22Rv1 (cell line): ENCODE results near the gene ZBTB20.

Source experiments
- H3K27ac ChIP-seq: fragments of 450-650 bp; 2 replicates; pipeline ENCODE4 v1.5.1; 2017
- CTCF ChIP-seq: fragments of 450-650 bp; IDR thresholded peaks from 2 replicates; pipeline ENCODE4 v1.5.1; 2017; ENCODE audit warnings: mild to moderate bottlenecking
- ZFX ChIP-seq: fragments of 450-650 bp; IDR thresholded peaks from 2 replicates; pipeline ENCODE4 v1.6.1; 2017; ENCODE audit warnings: antibody characterized with exemption, borderline replicate concordance

ZBTB20 gene

GRCh38 chr3:114741066-114741465 is 406.0 kb downstream of the ZBTB20 start:
- no peak for TF ChIP-seq ZFX
- TF ChIP-seq CTCF: no peak
- H3K27ac ChIP-seq: no peak overlapping the region

DNA sequence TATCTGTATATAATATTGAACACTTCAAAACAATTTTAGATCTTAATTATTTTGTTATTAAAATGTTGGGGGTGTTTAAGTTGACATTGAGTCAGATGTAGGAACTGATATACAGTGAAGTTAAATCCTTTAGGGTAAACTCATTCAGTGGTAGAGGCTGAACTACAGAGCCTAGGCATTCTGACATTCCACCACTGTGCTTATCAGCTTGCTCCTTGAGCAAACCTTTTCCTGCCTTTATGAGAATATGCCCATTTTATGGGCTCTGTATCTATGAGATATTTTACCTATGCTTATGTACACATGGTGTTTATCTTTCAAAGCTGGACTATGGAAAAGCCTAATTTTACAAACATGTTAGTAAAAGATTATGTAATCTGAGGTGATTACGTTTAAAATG is 407.5 kb downstream of the ZBTB20 start:
- no peak overlapping the region for H3K27ac ChIP-seq
- TF ChIP-seq CTCF: no peak
- no peak for TF ChIP-seq ZFX

DNA sequence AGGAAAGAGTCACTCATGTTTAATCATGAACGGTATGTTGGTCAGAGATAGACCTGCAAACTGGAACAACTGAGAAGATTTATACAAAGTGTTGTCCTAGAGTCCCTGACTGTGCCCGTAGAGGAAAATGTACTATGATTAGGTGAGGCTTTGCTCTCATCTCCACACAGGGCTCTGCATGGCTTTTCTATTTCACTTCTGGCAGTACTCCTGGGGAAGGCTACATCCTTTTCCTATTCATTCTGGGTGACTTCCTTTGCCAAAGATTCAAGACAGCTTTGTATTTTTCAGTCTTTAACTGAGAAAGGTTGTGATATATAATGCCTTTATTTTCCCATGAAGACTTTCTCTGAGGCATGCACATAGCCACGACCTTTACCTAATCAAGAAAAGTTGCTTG is 414.7 kb downstream of the ZBTB20 start:
- TF ChIP-seq ZFX (no peak), CTCF (no peak)
- peak overlapping the region; percentile 17; the same call in 1 of the 2 replicates for H3K27ac ChIP-seq

- TF ChIP-seq CTCF (no peak), ZFX (no peak)
- peak overlapping the region; percentile 20; the same call in 1 of the 2 replicates for H3K27ac ChIP-seq
Measured at GRCh38 chr3:114730397-114730796, 416.7 kb downstream of the ZBTB20 start.

DNA sequence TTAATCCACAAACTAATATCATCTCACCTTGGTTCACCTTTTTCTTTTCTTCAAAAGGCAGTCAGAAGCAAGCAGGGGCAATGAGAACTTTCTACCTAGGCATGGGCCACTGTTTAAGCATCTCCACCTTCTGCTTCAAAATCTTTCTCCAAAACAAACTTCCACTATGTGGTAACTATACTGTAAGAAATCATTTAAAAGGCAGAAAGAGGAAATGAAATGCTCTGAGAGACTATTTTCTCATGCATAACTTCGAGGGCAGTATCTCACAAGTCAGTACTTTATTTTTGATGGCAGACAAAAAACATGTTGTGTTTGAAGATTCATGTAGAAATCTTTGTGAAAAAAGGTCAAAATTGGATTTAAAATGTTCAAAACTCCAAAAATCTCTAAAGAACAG is 419.7 kb downstream of the ZBTB20 start:
- TF ChIP-seq CTCF: no peak
- TF ChIP-seq ZFX: no peak
- H3K27ac ChIP-seq: no peak overlapping the region

- no peak overlapping the region for H3K27ac ChIP-seq
- TF ChIP-seq ZFX (no peak), CTCF (no peak)
Measured at GRCh38 chr3:114725966-114726365, 421.1 kb downstream of the ZBTB20 start.

DNA sequence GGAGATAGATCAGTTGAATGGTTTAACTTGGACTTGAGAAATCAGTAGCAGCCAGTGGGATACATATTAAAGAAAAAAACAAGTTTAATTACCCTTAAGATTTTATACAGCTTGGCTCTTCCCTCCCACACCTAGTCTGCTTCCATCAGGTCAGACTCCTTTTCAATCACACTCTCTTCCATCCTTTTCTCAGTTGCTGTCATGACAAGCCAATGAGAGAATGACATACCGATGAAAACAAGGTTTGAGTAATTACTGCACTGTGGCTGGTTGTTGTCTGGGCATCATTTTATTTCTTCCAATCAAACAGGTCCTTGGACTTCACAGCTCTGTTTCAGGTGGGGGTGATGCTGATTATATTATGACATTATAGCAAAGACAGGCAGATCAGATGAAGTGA is 424.6 kb downstream of the ZBTB20 start:
- peak overlapping the region; percentile 99 for H3K27ac ChIP-seq
- TF ChIP-seq CTCF (no peak), ZFX (no peak)
